Body of pancreas (tissue), 4 donors: Measurements from ENCODE around the gene ELOVL6. TPM values are rescaled to one million over a fixed set of nuclear protein-coding genes. Genes with fewer than 3 reads are reported as not detected.

Source experiments
- ATAC-seq: fragments of 150-250 bp; one replicate; pipeline ENCODE4 v1.9.1; 2016
- DNase-seq, 4 donors: peaks; one replicate each; pipeline ENCODE4 v3.0.0-alpha.2; 2019
- H3K27ac ChIP-seq, 4 donors: fragments of 200-600 bp; sonication (generic); 1 replicate in 3 of 4; 2 replicates in 1 of 4; pipeline versions ENCODE4 v1.5.1 to v1.6.1; 2016 to 2019; ENCODE audit warnings: mild to moderate bottlenecking in 1 of 4, mixed read lengths in 1 of 4, moderate library complexity in 1 of 4
- H3K27me3 ChIP-seq, 2 donors: fragments of 200-600 bp; sonication (generic); one replicate each; pipeline ENCODE4 v1.6.0; 2016; ENCODE audit warnings: mild to moderate bottlenecking in 1 of 2
- H3K36me3 ChIP-seq, 2 donors: fragments of 200-600 bp; sonication (generic); replicated peaks in 1 of 2; 2 replicates each; pipeline ENCODE4 v1.5.1; 2016; ENCODE audit warnings: low read depth in 2 of 2; ENCODE audit not compliant: insufficient read depth in 1 of 2
- H3K4me1 ChIP-seq: fragments of 200-600 bp; sonication (generic); one replicate; pipeline ENCODE4 v1.6.0; 2016
- H3K4me3 ChIP-seq, 2 donors: fragments of 200-600 bp; sonication (generic); 1 replicate in 1 of 2; 2 replicates in 1 of 2; pipeline ENCODE4 v1.5.1; 2016 to 2019
- H3K9me3 ChIP-seq, 3 donors: fragments of 200-600 bp; sonication (generic); 1 replicate in 2 of 3; 2 replicates in 1 of 3; pipeline ENCODE4 v1.5.1; 2016
- POLR2A ChIP-seq, 3 donors: fragments of 450-650 bp; IDR thresholded peaks; one replicate each; pipeline ENCODE4 v1.6.1; 2016; ENCODE audit warnings: antibody characterized with exemption in 3 of 3, mild to moderate bottlenecking in 2 of 3
- WGBS, 2 donors: methylation state at CpG; one replicate each; pipeline ENCODE4 v1.1.5; 2017; 5-methylcytosine and 5-hydroxymethylcytosine counted together
- intact Hi-C: fragments of 100-400 bp; cut with DNase I; formaldehyde crosslinking; loops from one replicate; pipeline ENCODE4 v1.15.1; 2023
- total RNA-seq, 2 donors: library from RNA; depleted of rRNA; stranded (reverse); fragments of >200 nt; gene quantifications; one replicate each; pipeline ENCODE4 v1.1.0, GENCODE V29; 2016
- TF ChIP-seq, protein P1 (sequence below), 7 experiments: fragments of 450-650 bp in 4 of 7; fragments of 200-600 bp in 3 of 7; sonication (generic) in 3 of 7; IDR thresholded peaks; one replicate each; pipeline ENCODE4 v1.5.1; 2016 to 2019; ENCODE audit warnings: antibody characterized with exemption in 7 of 7

Gene ELOVL6
- total RNA-seq, 2 donors from 2014 or later: 0.78 to 0.99 TPM

DNA sequence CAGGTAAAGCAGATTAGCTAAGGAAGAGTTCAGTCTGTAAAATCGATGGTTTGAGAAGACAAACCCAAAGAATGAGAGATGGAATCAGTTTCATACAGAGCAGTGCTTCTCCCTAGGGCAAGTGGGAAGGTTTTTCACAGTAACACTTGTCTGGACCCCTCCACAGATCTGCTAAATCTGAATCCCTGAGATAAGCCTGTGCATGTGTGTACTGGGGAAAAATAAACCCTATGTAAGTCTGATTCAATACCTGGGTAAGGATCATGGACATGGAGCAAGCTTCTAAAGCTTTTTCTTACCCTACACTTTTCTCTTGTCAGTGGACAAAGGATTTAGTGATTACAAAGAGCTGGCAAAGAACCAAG lies 13.6 kb downstream of the ELOVL6 start:
- no peak for TF ChIP-seq POLR2A (IDR thresholded peaks at IDR 0.05)
- TF ChIP-seq, protein P1, sequence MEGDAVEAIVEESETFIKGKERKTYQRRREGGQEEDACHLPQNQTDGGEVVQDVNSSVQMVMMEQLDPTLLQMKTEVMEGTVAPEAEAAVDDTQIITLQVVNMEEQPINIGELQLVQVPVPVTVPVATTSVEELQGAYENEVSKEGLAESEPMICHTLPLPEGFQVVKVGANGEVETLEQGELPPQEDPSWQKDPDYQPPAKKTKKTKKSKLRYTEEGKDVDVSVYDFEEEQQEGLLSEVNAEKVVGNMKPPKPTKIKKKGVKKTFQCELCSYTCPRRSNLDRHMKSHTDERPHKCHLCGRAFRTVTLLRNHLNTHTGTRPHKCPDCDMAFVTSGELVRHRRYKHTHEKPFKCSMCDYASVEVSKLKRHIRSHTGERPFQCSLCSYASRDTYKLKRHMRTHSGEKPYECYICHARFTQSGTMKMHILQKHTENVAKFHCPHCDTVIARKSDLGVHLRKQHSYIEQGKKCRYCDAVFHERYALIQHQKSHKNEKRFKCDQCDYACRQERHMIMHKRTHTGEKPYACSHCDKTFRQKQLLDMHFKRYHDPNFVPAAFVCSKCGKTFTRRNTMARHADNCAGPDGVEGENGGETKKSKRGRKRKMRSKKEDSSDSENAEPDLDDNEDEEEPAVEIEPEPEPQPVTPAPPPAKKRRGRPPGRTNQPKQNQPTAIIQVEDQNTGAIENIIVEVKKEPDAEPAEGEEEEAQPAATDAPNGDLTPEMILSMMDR (IDR thresholded peaks at IDR 0.05): no peak
- no peak overlapping the region for H3K4me3 ChIP-seq
- H3K9me3 ChIP-seq: no peaks in the 10 kb centered on the region
- H3K27me3 ChIP-seq: no peaks in the 10 kb centered on the region
- no peaks in the 10 kb centered on the region for H3K36me3 ChIP-seq
- intact Hi-C loops: no loop called here
- ATAC-seq (no peak), DNase-seq (no peak)
- H3K4me1 ChIP-seq: no peaks in the 10 kb centered on the region
- no peak overlapping the region for H3K27ac ChIP-seq
- WGBS, 2 donors: 76 to 95% methylated on average over 1 of the region's 1 CpG

DNA sequence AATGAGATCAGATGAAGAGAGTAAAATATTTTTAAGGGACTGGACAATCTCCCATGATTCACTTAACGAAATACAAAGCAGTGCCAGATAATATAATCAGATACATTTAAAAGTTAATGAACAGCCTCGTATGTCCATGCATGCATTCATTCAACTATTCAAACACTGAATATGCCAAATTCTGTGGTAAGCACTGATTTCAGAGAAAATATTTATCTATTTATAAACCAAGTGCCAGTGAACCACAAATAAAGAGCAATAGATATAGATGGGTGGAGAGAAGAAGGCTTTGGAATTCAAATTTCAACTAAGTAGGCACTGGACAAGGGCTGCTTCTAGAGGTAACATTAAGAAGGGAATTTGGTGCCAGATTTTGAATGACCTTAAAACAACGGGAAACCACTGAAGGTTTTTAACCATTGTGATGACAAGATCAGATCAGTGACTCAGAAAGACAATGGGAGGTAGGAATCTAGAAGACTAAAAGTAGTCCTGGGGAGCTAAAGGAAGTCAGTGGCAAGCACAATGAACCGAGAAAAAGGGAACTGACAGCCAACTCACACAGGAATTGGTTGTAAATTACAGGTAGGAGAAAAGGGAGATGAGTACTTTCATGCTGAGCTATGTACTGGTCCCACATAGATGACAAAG lies 14.2 kb downstream of the ELOVL6 start:
- Histone ChIP-seq H3K4me3 (no peak overlapping the region), H3K27me3 (no peaks in the 10 kb centered on the region), H3K4me1 (no peaks in the 10 kb centered on the region), H3K36me3 (no peaks in the 10 kb centered on the region), H3K9me3 (no peaks in the 10 kb centered on the region), H3K27ac (no peak overlapping the region)
- WGBS, 2 donors: 34 to 40% methylated on average over 4 of the region's 4 CpGs
- intact Hi-C loops: no loop called here
- ATAC-seq (no peak), DNase-seq (no peak)
- TF ChIP-seq, protein P1 (IDR thresholded peaks at IDR 0.05): no peak
- TF ChIP-seq POLR2A (IDR thresholded peaks at IDR 0.05): no peak

DNA sequence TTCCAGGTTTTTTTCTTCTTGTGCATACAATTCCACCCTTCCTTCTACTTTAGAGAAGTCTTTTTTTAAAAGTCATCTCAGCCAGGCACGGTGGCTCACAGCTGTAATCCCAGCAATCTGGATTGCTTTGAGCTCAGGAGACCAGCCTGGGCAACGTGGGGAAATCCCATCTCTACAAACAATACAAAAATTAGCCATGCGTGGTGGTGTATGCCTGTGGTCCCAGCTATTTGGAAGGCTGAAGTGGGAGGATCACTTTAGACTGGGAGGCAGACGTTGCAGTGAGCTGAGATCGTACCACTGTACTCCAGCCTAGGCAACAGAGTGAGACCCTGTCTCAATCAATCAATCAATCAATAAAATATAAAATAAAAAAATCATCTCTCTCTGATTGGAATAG lies 14.8 kb downstream of the ELOVL6 start:
- Histone ChIP-seq H3K36me3 (no peaks in the 10 kb centered on the region), H3K27me3 (no peaks in the 10 kb centered on the region), H3K4me1 (no peaks in the 10 kb centered on the region), H3K27ac (no peak overlapping the region), H3K4me3 (no peak overlapping the region), H3K9me3 (no peaks in the 10 kb centered on the region)
- intact Hi-C loops: no loop called here
- WGBS, 2 donors: 72 to 86% methylated on average over 5 of the region's 5 CpGs
- no peak for TF ChIP-seq POLR2A (IDR thresholded peaks at IDR 0.05)
- TF ChIP-seq, protein P1 (IDR thresholded peaks at IDR 0.05): no peak
- ATAC-seq (no peak), DNase-seq (no peak)

- intact Hi-C loops: no loop called here
- TF ChIP-seq, protein P1 (IDR thresholded peaks at IDR 0.05): no peak
- TF ChIP-seq POLR2A (IDR thresholded peaks at IDR 0.05): no peak
- WGBS, 2 donors: 82 to 83% methylated on average over 5 of the region's 5 CpGs
- H3K4me3 ChIP-seq: no peak overlapping the region
- H3K4me1 ChIP-seq: no peaks in the 10 kb centered on the region
- no peaks in the 10 kb centered on the region for H3K27me3 ChIP-seq
- ATAC-seq (no peak), DNase-seq (no peak)
- no peak overlapping the region for H3K27ac ChIP-seq
- H3K36me3 ChIP-seq: no peaks in the 10 kb centered on the region
- no peaks in the 10 kb centered on the region for H3K9me3 ChIP-seq
Observed at GRCh38 chr4:110183058-110183457, 15.4 kb downstream of the ELOVL6 start.

DNA sequence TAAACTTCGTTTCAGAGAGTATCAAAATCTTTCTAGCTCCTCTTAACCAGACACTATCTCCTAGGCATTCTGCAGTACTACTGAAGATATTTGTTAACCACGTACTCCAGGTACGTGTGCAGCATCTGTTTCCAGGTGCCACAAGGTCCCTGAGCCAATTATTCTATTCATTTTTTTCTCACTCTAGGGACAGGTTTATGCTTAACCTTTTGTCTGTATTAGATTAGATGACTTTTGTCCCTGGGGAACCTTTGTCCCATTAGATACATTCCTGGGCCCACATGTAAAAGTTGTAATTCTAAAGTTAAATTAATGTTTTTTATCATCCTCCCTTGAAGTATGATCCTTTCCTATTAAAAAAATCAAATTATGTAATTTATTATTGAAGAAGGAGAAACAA lies 16.5 kb downstream of the ELOVL6 start:
- Histone ChIP-seq H3K4me3 (no peak overlapping the region), H3K9me3 (no peaks in the 10 kb centered on the region), H3K27ac (no peak overlapping the region), H3K36me3 (no peaks in the 10 kb centered on the region), H3K27me3 (no peaks in the 10 kb centered on the region), H3K4me1 (no peaks in the 10 kb centered on the region)
- 65 to 68% methylated on average over 3 of the region's 3 CpGs for WGBS, 2 donors
- no peak for TF ChIP-seq POLR2A (IDR thresholded peaks at IDR 0.05)
- TF ChIP-seq, protein P1 (IDR thresholded peaks at IDR 0.05): no peak
- DNase-seq (no peak), ATAC-seq (no peak)
- intact Hi-C loops: no loop called here
